ENCODE measurements around the gene DTX1. TPM values are rescaled to one million over a fixed set of nuclear protein-coding genes. Genes with fewer than 3 reads are reported as not detected.
A peak's percentile ranks its signal among the peaks of the same experiment; 100 is the strongest.

Gene DTX1
- total and polyA plus RNA-seq, 2 donors (not counting 3 experiments of a cell fraction or from before 2014, with no cell fraction given) = 0.06 to 0.22 TPM

DNA sequence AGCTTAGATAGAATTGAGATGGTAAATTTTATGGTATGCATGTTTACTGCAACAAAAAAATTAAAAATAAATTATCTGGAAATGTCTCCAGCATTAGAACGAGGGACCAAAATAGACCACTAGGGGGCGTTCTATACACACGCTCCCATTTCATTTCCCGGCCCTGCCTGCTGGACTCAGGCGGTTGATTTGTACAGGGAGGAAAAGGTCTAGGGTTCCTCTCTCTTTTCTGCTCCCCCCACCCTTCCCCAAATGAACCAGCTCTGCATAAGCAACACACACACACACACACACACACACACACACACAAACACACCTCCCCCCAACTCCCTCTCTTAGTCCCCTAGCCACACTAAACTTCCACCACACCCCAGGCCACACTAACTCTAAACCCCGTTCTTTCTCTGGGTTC lies 7.8 kb upstream of the DTX1 start:
- Histone ChIP-seq H4K20me1 (replicated peaks; ENCODE audit: control insufficient read depth, extremely low read depth, insufficient read depth, low read length) (no peaks in the 10 kb centered on the region), H3K27ac (ENCODE audit: insufficient read depth, low read depth, low read length) (no peak overlapping the region), H3K36me3 (ENCODE audit: control insufficient read depth in 2 of 2, extremely low read depth in 1 of 2, insufficient read depth in 2 of 2, low read length in 2 of 2) (no peaks in the 10 kb centered on the region), H3K4me2 (ENCODE audit: insufficient read depth, low read length) (no peak overlapping the region), H3K79me2 (ENCODE audit: control insufficient read depth, insufficient read depth, low read length) (no peaks in the 10 kb centered on the region), H3K9me1 (replicated peaks; ENCODE audit: control insufficient read depth, extremely low read depth, insufficient read depth, low read length) (no peaks in the 10 kb centered on the region), H3K9ac (replicated peaks; ENCODE audit: extremely low read depth, insufficient read depth, low read length) (no peak overlapping the region), H2AFZ (ENCODE audit: low read depth, low read length) (peak overlapping the region; percentile 1), H3K4me3 (replicated peaks in 1 of 3; ENCODE audit: insufficient read depth in 1 of 3, low read depth in 1 of 3, low read length in 3 of 3) (no peak overlapping the region), H3K4me1 (ENCODE audit: control insufficient read depth, extremely low read depth, insufficient read depth, low read length) (no peaks in the 10 kb centered on the region), H3K9me3 (replicated peaks; ENCODE audit: control insufficient read depth, insufficient read depth, low read length) (no peaks in the 10 kb centered on the region), H3K27me3 (ENCODE audit: control insufficient read depth in 2 of 2, insufficient read depth in 2 of 2, low read length in 2 of 2) (peaks cover 5 to 6% of the 10 kb centered on the region in 2 experiments)
- intact Hi-C loops (cut with micrococcal nuclease) = loop anchor here (1.0 to 2.0 kb wide), 5 partner anchors 50 to 376 kb away; no protein-coding TSS in a partner anchor
- ChIA-PET POLR2A (no interaction called here), CTCF (interaction anchor here (0.9 to 2.2 kb wide), 7 partner anchors 11 to 106 kb away, joined by 3 to 10 read pairs (median 4); no protein-coding TSS in a partner anchor)
- DNase-seq (ENCODE audit: low read depth, low spot score) (peak; percentile 49), FAIRE-seq (peak; percentile 86)
- dilution Hi-C loops (cut with MboI; ENCODE audit: extremely low pct_ligation_motif_present, low sequenced_read_pairs) = no loop called here
- TF ChIP-seq FOS (IDR thresholded peaks at IDR 0.05; ENCODE audit: borderline replicate concordance, insufficient read depth, low read length) (no peak), POLR2A (IDR thresholded peaks at IDR 0.05; ENCODE audit: low read depth, low read length) (no peak), MYC (IDR thresholded peaks at IDR 0.05; ENCODE audit: low read depth, low read length) (no peak), JUN (IDR thresholded peaks at IDR 0.05; ENCODE audit: borderline replicate concordance, insufficient read depth, insufficient read length, low read depth) (no peak), EZH2 (IDR thresholded peaks at IDR 0.05; ENCODE audit: borderline replicate concordance, low read depth, low read length, severe bottlenecking) (no peak), GATA2 (IDR thresholded peaks at IDR 0.05; ENCODE audit: insufficient read depth, insufficient read length, low read depth, low read length) (no peak), POLR2AphosphoS5 (IDR thresholded peaks at IDR 0.05; ENCODE audit: insufficient read depth, low read depth, low read length) (no peak)
- TF ChIP-seq, protein P1, sequence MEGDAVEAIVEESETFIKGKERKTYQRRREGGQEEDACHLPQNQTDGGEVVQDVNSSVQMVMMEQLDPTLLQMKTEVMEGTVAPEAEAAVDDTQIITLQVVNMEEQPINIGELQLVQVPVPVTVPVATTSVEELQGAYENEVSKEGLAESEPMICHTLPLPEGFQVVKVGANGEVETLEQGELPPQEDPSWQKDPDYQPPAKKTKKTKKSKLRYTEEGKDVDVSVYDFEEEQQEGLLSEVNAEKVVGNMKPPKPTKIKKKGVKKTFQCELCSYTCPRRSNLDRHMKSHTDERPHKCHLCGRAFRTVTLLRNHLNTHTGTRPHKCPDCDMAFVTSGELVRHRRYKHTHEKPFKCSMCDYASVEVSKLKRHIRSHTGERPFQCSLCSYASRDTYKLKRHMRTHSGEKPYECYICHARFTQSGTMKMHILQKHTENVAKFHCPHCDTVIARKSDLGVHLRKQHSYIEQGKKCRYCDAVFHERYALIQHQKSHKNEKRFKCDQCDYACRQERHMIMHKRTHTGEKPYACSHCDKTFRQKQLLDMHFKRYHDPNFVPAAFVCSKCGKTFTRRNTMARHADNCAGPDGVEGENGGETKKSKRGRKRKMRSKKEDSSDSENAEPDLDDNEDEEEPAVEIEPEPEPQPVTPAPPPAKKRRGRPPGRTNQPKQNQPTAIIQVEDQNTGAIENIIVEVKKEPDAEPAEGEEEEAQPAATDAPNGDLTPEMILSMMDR (IDR thresholded peaks at IDR 0.05; ENCODE audit: extremely low read depth in 1 of 2, insufficient read depth in 1 of 2, low read depth in 1 of 2, low read length in 2 of 2) = peak; percentile 71 to 79
- TF ChIP-seq, protein P2, sequence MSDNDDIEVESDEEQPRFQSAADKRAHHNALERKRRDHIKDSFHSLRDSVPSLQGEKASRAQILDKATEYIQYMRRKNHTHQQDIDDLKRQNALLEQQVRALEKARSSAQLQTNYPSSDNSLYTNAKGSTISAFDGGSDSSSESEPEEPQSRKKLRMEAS (IDR thresholded peaks at IDR 0.05; ENCODE audit: insufficient read depth, insufficient read length) = no peak
- no TSS peak for BruUV-seq (replicated peaks)
